ENCODE measurements around the gene DUSP8.

DNA sequence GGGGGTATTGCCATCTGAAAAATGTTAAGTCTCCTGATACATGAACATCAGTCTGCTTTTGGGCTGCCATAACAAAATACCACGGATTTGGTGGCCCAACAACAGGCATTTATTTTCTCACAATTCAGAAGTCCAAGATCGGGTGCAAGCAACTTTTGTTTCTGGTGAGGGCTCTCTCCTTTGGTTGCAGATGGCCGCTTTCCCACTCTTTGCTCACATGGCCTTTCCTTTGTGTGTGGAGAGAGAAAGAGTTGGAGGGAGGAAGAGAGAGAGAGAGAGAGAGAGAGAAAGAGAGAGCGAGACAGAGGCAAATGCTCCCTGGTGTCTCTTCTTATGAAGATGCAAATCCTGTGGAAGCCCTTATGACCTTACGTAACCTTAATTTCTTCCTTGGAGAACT, 28.6 kb upstream of the DUSP8 start:
- no peak for TF ChIP-seq PRDM1 (tag by site-specific recombination; IDR thresholded peaks at IDR 0.05)
- TF ChIP-seq ZNF600 (tag by site-specific recombination; IDR thresholded peaks at IDR 0.05), result no peak
- no peak for TF ChIP-seq CTCF (tag by site-specific recombination; IDR thresholded peaks at IDR 0.05)
- no peak for TF ChIP-seq GLI2 (tag by site-specific recombination; IDR thresholded peaks at IDR 0.05; ENCODE audit: borderline replicate concordance, low read depth)
